C4-2B (cell line): ENCODE data around the gene TXNRD1.
"Not testable (repeated sequence)": the region's sequence is repeated elsewhere in the genome, so short reads cannot be mapped to it uniquely, and the experiment has no call there.

ENCODE experiments used
- H3K27ac ChIP-seq: fragments of 450-650 bp; 2 replicates; pipeline ENCODE4 v1.5.1; 2017
- ZFX ChIP-seq: fragments of 450-650 bp; IDR thresholded peaks from 2 replicates; pipeline ENCODE4 v1.6.1; 2017
- TF ChIP-seq, protein P1 (sequence below): fragments of 450-650 bp; conservative IDR thresholded peaks from 2 replicates; pipeline ENCODE4 v1.5.1; 2017; ENCODE audit warnings: mild to moderate bottlenecking

TXNRD1 gene

DNA sequence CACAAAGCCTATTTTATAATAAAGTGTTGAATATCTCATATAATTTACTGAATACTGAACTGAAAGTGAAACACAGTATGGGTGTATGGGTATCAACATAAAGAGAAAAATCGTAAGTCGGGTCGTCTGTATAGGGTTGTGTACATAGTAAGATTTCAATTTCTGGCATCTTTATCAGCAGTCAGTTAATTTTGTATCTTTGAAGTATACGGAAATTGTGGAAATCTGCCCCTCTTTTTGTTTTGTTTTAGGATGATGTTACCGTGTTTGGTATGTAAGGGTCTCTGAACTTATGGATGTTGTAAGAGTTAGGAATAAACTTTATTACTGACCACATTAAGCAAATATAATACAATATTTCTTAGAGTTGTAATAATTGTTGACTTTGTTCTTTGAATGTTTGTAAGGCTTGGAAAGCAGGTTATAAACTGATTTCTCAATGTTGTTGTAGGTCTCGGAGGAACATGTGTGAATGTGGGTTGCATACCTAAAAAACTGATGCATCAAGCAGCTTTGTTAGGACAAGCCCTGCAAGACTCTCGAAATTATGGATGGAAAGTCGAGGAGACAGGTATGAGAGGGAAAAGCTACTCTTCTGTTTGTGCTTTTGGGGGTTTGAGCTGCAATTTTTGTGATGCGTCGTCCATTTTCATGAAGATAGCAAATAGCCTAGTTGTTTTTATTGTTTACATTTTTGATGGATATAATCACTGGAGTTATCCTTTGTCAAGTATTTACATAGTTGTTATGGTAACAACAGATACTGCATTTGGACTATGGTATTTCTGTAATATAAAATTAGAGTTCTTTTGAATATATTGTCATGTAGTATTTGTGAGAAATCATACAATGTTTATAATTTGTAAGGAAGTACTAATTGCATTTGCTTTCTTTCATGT lies 100.0 kb downstream of the TXNRD1 start:
- no peak overlapping the region for H3K27ac ChIP-seq
- TF ChIP-seq ZFX = no peak
- TF ChIP-seq, protein P1, sequence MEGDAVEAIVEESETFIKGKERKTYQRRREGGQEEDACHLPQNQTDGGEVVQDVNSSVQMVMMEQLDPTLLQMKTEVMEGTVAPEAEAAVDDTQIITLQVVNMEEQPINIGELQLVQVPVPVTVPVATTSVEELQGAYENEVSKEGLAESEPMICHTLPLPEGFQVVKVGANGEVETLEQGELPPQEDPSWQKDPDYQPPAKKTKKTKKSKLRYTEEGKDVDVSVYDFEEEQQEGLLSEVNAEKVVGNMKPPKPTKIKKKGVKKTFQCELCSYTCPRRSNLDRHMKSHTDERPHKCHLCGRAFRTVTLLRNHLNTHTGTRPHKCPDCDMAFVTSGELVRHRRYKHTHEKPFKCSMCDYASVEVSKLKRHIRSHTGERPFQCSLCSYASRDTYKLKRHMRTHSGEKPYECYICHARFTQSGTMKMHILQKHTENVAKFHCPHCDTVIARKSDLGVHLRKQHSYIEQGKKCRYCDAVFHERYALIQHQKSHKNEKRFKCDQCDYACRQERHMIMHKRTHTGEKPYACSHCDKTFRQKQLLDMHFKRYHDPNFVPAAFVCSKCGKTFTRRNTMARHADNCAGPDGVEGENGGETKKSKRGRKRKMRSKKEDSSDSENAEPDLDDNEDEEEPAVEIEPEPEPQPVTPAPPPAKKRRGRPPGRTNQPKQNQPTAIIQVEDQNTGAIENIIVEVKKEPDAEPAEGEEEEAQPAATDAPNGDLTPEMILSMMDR = no peak

DNA sequence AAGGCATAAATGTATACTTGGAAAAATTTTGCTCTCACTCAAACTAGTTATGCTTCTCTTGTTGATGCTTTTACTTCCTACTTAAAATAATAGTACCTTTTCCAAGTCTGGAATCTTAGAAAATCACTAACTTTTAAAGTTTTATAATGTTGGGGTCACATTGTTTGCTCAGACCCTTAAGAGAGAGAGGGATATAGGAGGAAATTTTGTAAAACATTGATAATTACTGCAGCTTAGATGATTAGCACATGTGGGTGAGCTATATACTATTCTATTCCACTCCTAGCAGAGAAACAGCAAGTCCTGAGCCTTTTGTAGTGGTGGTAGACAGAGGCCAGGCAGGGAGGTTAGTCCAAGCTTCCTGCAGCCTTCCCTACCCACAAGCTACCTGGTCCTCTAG lies 101.4 kb downstream of the TXNRD1 start:
- TF ChIP-seq, protein P1 = no peak
- TF ChIP-seq ZFX = no peak
- no peak overlapping the region for H3K27ac ChIP-seq

DNA sequence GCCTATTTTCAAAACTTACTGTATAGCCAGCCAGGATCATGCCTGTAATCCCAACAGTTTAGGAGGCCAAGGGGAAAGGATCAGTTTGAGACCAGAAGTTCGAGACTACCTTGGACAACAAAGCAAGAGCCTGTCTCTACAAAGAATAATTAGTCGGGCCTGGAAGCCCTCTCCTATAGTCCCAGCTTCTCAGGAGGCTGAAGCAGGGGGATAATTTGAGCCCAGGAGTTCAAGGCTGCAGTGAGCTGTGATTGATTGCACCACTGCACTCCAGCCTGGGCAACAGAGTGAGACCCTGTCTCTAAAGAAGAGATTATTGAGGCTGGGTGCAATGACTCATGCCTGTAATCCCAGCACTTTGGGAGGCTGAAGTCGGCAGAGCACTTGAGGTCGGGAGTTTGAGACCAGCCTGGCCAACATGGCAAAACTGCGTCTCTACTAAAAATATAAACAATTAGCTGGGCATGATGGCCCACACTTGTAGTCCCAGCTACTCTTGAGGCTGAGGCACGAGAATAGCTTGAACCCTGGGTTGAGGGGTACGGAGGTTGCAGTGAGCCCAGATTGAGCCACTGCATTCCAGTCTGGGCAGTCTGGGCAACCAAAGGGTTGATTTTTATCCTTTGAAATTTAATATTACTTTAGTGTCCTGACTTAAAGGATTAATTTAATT lies 102.1 kb downstream of the TXNRD1 start:
- no peak for TF ChIP-seq ZFX
- TF ChIP-seq, protein P1 = no peak

DNA sequence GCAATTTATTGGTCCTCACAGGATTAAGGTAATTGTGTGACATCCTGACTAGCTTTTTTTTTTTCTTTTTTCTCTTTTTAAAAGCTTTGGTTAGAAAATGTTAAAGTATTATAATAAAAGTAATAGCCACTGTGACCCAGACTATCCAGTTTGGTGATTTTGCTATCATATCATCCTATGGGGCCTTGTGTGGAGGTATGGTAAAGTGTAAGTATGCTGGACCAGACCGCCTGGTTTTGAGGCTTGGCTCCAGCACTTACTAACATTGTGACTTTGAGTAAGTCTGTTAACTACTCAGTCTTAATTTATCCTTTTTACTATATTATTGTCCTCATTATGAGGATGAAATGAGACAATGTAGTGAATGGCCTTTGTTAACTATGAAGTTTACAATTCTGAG lies 103.4 kb downstream of the TXNRD1 start:
- H3K27ac ChIP-seq = no peak overlapping the region
- no peak for TF ChIP-seq ZFX

More for the DNA sequence above, 102.1 kb downstream of the TXNRD1 start:
- H3K27ac ChIP-seq = no peak overlapping the region

DNA sequence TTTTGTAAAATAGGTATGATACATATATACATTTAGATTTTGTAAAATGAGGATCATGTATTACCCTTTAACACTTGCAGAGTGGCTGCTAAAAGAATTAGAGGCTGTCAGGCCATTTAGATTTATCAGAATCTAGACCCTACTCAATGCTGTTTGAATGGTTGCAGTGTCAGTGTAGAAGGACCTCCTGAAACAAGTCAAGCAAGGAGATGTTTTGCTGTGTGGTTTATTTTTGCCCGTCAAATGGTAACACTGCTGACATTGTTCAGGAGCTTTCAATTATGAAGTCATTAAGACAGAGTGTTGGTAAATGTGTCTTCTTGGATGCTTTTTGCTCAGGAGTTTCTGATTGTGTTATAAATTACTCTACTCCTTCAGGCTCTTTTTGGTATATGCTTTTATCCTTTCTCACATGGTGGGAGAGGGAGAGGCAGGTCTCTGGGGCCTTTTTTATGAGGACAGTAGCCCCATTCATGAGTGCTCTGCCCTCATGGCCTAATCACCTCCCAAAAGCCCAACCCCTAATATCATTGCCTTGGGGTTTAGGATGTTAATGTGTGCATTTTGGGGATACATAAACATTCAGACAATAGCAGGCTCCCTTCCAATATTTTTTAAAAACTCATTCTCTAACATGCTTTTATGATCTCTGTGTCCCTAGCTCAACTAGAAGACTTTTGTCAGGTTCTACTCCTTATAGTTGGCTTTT lies 104.5 kb downstream of the TXNRD1 start:
- TF ChIP-seq, protein P1 = no peak
- TF ChIP-seq ZFX = no peak
- H3K27ac ChIP-seq = no peak overlapping the region

DNA sequence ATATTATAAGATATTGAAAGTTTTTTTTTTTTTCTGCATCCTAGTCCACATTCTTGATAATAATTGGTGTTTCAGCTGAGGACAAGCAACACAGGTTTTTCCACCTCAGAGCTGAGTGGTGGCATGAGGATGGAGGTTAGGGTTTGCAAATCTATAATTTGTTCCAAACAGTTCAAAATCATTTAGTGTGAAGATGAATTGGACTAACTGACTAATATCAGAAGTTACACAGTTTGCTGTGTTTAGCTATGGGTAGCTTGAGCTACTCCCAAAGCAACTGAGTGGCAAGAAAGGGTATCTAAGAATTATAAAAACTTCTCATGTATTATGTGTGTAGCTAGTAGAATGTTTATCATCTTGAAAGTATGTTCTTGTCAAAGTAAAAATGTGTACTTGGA lies 105.0 kb downstream of the TXNRD1 start:
- no peak for TF ChIP-seq ZFX
- TF ChIP-seq, protein P1 = no peak
- H3K27ac ChIP-seq = no peak overlapping the region

DNA sequence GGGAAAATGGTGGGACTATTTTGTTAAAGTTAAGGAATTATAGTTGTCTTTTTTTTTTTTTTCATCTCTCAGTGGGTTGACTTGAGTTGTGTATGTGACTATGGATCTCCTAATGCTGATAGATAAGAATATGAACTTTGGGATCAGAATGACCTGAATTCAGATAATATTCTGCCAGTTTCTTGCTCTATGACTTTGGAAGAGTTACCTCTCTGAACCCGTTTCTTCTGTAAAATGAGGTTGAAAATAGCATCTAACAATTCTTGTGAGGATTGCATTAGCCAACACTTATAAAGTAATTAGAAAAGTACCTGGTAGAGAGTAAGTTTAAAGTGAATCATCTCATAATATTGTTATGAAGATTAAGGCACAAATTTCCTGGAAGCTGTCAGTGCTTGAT lies 106.4 kb downstream of the TXNRD1 start:
- H3K27ac ChIP-seq = no peak overlapping the region
- TF ChIP-seq ZFX = no peak
- TF ChIP-seq, protein P1 = no peak

DNA sequence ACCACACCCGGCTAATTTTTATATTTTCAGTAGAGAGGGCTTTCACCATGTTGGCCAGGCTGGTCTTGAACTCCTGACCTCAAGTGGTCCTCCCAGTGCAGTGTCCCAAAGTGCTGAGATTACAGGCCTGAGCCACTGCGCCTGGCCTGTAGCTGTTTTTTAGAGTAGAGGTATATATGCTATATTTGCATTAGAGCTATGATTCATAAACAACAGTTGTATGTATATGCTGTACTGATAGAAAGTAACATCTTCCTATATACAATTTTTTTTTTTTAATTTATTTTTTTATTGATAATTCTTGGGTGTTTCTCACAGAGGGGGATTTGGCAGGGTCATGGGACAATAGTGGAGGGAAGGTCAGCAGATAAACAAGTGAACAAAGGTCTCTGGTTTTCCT lies 107.0 kb downstream of the TXNRD1 start:
- not testable (repeated sequence) for H3K27ac ChIP-seq
